Stimulated activated CD4-positive, alpha-beta T cell treated with anti-CD3 and anti-CD28 coated beads, TNF-alpha, amount 100 ng/mL, for 48 hours (primary cell): ENCODE measurements around the gene SPON2.
"Not testable (repeated sequence)": the region's sequence is repeated elsewhere in the genome, so short reads cannot be mapped to it uniquely, and the experiment has no call there.

Source experiments
- DNase-seq, 3 donors: peaks; one replicate each; pipeline ENCODE4 v3.0.0-alpha.2; 2020; ENCODE audit warnings: low read depth in 3 of 3

The SPON2 gene

GRCh38 chr4:1152290-1152689, 20.1 kb downstream of the SPON2 start:
- no peak for DNase-seq

- no peak for DNase-seq
Measured at GRCh38 chr4:1151541-1151940, 20.8 kb downstream of the SPON2 start.

DNA sequence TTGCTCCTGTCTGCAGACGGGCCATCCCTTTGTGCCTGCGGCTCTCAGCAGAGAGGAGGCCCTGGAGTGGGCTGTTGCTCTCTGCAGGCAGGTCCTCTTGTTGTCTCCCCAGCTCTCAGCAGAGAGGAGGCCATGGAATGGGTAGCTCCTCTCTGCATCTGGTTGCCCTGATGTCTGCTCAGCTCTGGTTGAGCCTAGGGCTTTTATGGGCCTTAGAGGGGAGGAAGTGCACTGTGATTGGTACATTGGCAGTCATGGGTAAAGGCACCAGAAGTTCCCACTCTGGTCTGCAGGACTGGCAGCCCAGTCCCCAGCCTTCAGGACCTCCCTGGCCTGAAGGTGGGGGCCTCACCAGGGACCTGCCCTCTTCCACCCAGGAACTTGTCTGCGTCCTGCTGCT, 21.5 kb downstream of the SPON2 start:
- DNase-seq = no peak

GRCh38 chr4:1139860-1140259, 32.5 kb downstream of the SPON2 start:
- DNase-seq = no peak

DNA sequence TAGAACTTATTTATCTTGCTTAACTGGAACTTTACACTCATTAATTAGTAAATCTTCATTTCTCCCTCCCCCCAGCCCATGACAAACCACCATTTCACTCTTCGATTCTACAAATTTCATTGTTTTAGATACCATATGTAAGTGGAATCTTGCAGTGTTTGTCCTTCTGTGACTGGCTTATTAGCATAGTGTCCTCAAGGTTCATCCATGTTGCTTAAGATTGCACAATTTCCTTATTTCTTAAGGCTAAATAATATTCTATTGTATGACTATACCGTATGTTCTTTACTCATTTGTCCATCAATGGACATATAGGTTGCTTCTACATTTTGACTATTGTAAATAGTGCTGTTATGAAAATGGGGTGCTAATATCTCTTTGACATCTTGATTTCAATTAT, 34.5 kb downstream of the SPON2 start:
- no peak for DNase-seq

GRCh38 chr4:1137063-1137776, 35.2 kb downstream of the SPON2 start:
- DNase-seq = no peak

DNA sequence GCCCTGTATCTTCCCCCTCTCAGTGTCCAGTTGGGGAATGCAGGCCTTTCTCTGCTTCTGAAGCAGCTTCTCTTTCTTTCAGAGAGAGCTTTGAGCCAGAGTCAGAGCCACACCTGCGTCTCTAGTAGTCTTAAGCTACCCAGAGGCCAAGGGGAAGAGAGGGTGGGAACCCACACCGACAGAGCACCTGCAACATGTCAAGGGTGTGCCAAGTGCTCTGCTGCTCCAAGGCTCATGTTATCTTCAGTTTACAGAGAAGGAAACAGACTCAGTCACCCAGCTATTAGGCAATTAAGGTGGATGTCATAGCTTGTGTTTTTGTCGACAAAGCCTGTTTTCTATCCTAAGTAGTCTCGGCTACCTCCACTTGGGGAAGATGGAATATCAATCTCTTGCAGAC, 36.3 kb downstream of the SPON2 start:
- no peak for DNase-seq

DNA sequence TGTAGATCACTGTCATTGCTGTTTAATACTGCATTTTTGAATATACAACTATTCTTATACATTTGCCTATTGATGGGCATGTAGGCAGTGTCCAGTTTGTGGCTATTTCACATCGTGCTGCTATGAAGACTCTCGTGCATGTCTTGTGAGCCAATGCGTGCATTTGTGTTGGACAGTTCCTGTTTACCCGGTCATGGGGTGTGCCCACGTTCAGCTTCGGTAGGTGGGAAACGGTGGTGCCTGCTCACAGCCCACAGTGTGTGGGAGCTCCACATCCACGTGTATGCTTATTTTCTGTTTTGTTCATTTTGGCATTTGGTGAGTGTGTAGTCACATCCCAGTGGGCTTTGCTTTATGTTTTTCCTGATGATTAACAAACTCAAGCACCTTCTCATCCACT, 39.4 kb downstream of the SPON2 start:
- no peak for DNase-seq

- DNase-seq = peak; percentile 43 to 59 (median 47)
Measured at GRCh38 chr4:1130316-1131186, 41.8 kb downstream of the SPON2 start.

DNA sequence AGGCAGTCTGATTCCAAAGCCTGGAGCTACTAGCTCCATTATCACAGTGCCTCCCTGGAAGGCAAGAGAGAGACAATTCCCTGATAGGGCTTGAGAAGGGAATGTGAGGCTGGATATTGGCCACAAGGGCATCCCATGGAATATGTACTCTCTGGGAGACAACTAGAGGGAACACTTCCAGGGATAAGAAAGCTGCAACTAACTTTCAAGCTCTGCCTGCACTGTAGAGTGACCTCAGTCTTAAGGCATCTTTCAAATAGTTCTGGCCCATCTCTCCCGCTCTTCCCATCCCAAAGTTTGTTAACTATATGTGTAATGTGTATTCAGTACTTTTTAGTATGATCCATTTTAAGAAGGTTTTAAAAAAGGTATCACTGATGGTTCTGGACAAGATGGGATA, 45.9 kb downstream of the SPON2 start:
- DNase-seq = no peak

DNA sequence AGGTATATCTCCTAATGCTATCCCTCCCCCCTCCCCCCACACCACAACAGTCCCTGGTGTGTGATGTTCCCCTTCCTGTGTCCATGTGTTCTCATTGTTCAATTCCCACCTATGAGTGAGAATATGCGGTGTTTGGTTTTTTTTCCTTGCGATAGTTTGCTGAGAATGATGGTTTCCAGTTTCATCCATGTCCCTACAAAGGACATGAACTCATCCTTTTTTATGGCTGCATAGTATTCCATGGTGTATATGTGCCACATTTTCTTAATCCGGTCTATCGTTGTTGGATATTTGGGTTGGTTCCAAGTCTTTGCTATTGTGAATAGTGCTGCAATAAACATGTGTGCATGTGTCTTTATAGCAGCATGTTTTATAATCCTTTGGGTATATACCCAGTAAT, 46.9 kb downstream of the SPON2 start:
- DNase-seq = not testable (repeated sequence)

GRCh38 chr4:1124818-1125217, 47.6 kb downstream of the SPON2 start:
- DNase-seq = no peak

GRCh38 chr4:1122505-1122904, 49.9 kb downstream of the SPON2 start:
- no peak for DNase-seq
